Activated CD8-positive, alpha-beta memory T cell treated with anti-CD3 and anti-CD28 coated beads, Interleukin-2, amount 50 U/mL, for 24 hours (primary cell): ENCODE data around the gene LMO7.
"Not testable (repeated sequence)": the region's sequence is repeated elsewhere in the genome, so short reads cannot be mapped to it uniquely, and the experiment has no call there.

ENCODE experiments used
- DNase-seq: peaks from one replicate; pipeline ENCODE4 v3.0.0-alpha.2; 2020; ENCODE audit errors: extremely low read depth

Gene LMO7

GRCh38 chr13:75743072-75743471 lies 106.9 kb downstream of the LMO7 start:
- DNase-seq, result not testable (repeated sequence)

- no peak for DNase-seq
Measured at GRCh38 chr13:75744127-75744526, 108.0 kb downstream of the LMO7 start.

- DNase-seq, result no peak
Measured at GRCh38 chr13:75745387-75745786, 109.3 kb downstream of the LMO7 start.

- no peak for DNase-seq
Measured at GRCh38 chr13:75748874-75749273, 112.7 kb downstream of the LMO7 start.

- DNase-seq, result no peak
Measured at GRCh38 chr13:75749407-75749806, 113.3 kb downstream of the LMO7 start.

- no peak for DNase-seq
Measured at GRCh38 chr13:75751350-75751749, 115.2 kb downstream of the LMO7 start.

GRCh38 chr13:75752826-75753225 lies 116.7 kb downstream of the LMO7 start:
- DNase-seq, result no peak

- DNase-seq, result no peak
Measured at GRCh38 chr13:75754936-75755335, 118.8 kb downstream of the LMO7 start.

- no peak for DNase-seq
Measured at GRCh38 chr13:75757336-75757735, 121.2 kb downstream of the LMO7 start.

GRCh38 chr13:75759531-75759930 lies 123.4 kb downstream of the LMO7 start:
- DNase-seq, result no peak

GRCh38 chr13:75760131-75761021 lies 124.2 kb downstream of the LMO7 start:
- no peak for DNase-seq

- DNase-seq, result no peak
Measured at GRCh38 chr13:75761369-75761768, 125.2 kb downstream of the LMO7 start.

GRCh38 chr13:75762076-75762937 lies 126.2 kb downstream of the LMO7 start:
- no peak for DNase-seq

GRCh38 chr13:75762955-75763354 lies 126.8 kb downstream of the LMO7 start:
- no peak for DNase-seq

GRCh38 chr13:75763512-75763911 lies 127.4 kb downstream of the LMO7 start:
- no peak for DNase-seq

GRCh38 chr13:75764251-75764925 lies 128.3 kb downstream of the LMO7 start:
- no peak for DNase-seq

- no peak for DNase-seq
Measured at GRCh38 chr13:75764926-75765310, 128.8 kb downstream of the LMO7 start.

GRCh38 chr13:75766636-75767035 lies 130.5 kb downstream of the LMO7 start:
- no peak for DNase-seq

- no peak for DNase-seq
Measured at GRCh38 chr13:75769141-75769905, 133.2 kb downstream of the LMO7 start.

- DNase-seq, result no peak
Measured at GRCh38 chr13:75770164-75770563, 134.0 kb downstream of the LMO7 start.

GRCh38 chr13:75770592-75771011 lies 134.5 kb downstream of the LMO7 start:
- no peak for DNase-seq
